A204.1 (cell line): ENCODE measurements around the gene MUC13.
"Not testable (repeated sequence)": the region's sequence is repeated elsewhere in the genome, so short reads cannot be mapped to it uniquely, and the experiment has no call there.

Experiments
- FAIRE-seq: peaks from 2 replicates; lab custom pipeline; 2012; peaks lifted over from hg19 to GRCh38; lab: Jason Lieb, UNC

Gene MUC13, protein sequence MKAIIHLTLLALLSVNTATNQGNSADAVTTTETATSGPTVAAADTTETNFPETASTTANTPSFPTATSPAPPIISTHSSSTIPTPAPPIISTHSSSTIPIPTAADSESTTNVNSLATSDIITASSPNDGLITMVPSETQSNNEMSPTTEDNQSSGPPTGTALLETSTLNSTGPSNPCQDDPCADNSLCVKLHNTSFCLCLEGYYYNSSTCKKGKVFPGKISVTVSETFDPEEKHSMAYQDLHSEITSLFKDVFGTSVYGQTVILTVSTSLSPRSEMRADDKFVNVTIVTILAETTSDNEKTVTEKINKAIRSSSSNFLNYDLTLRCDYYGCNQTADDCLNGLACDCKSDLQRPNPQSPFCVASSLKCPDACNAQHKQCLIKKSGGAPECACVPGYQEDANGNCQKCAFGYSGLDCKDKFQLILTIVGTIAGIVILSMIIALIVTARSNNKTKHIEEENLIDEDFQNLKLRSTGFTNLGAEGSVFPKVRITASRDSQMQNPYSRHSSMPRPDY

DNA sequence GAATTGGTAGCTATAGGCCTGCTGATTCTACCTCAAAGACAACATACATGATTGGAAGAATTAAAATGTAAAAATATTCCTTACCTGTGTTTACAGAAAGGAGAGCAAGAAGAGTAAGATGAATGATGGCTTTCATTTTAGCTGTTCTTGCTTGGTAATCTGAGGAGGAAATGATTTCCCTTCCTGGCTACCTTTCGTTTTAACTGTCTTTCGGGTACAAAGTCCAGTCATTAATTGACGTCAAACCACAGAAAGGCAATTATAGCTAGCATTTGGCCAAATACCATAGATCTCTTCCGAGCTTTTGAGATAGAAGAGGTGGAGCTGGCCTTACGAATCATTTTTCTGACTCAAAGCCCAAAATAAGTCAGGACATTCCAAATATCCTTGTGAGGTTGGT is at the start of gene MUC13:
Gene MUC13, minus strand, starts transcription at position 175 of the 400 bp plus-strand sequence. Its CDS starts 39 bp downstream, at position 136.
- no peak for FAIRE-seq

DNA sequence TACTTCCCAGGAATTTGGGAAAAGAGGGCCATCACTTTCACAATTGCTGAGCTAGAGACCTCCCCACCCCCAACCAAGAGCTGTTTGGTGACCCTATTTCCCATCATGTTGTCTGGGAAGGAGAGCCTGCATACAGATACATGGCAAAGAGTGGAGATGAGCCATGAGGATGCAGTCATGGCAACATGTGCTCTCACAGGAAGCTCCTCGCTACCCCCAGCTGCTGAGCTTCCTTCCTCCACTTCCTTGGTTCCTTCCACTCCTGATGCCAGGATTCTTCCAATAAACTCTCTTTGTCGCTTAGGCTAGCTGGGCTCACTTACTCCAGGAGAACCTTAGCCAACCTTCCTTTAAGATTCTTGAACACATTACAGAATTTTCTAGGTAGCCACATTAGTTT is 48.3 kb upstream of the MUC13 start:
- FAIRE-seq, result no peak

DNA sequence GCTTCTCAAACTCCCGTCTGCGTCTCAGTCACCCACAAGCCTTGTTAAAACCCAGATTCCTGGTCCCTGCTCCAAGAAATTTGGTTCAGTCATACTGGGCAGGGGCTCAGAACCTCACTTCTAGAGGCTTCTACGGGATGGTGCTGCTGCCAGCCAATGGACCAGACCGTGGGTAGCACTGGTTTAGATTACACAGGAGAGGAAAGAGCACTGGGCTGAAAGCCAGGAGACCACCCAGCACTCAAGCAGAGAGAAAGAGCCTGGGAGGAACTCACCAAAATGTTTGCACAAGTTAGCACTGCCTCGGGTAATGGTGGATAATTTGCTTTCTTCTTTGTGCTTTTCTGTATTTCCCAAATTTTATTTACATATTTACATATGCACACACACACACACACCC is 46.9 kb upstream of the MUC13 start:
- FAIRE-seq, result no peak

DNA sequence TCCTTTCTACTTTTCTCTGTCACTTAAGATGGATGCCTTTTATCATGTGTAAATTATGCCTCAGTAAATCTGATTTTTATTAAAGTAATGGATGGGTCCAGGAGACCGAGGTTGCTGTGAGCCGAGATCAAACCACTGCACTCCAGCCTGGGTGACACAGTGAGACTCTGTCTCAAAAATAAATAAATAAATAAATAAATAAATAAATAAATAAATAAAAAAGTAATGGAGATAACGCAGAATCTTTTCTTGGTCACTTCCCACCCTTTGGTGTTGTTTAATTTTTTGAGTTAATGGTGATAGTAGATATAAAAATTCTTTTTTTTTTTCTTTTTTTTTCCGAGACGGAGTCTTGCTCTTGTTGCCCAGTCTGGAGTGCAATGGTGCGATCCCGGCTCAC is 44.1 kb upstream of the MUC13 start:
- FAIRE-seq, result no peak

GRCh38 chr3:124976383-124976782 is 41.8 kb upstream of the MUC13 start:
- FAIRE-seq, result no peak

DNA sequence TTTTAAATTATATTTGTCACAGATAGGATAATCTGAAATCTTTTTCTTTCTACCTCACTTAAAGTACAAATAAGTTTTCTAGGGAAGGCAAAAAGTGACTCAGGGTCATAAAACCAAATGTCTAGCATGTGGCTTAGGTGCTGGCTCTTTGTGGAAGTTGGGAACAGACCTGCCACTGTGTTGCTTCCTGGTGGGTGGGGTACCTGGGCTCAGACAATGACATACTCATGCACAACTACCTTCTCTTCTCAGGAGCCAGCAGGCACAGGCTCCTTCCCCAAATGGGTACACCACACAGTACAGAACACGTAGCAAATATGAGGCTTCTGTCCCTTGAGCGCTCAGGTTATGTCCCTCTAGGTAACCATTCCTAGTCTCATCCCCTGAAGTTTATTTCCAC is 40.1 kb upstream of the MUC13 start:
- FAIRE-seq, result no peak

- FAIRE-seq, result no peak
Observed at GRCh38 chr3:124973290-124973689, 38.7 kb upstream of the MUC13 start.

DNA sequence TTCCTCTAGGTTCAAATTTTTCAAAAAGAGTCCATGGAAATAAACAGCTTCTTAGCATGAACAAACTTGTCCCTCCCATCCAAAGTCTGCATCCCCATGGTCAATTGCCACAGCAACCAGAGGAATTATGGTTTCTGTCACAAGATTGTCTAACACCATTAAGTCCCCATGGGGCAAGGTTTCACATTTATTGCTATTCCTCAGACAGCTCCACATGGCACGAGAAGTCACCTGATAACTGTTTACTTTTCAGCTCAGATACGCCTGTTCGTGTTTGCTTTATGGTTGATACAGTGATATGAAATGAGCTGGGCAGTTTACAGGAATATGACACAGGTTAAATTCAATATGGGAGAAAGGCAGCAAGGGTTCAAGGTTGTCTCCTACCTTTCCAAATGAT is 37.9 kb upstream of the MUC13 start:
- no peak for FAIRE-seq

DNA sequence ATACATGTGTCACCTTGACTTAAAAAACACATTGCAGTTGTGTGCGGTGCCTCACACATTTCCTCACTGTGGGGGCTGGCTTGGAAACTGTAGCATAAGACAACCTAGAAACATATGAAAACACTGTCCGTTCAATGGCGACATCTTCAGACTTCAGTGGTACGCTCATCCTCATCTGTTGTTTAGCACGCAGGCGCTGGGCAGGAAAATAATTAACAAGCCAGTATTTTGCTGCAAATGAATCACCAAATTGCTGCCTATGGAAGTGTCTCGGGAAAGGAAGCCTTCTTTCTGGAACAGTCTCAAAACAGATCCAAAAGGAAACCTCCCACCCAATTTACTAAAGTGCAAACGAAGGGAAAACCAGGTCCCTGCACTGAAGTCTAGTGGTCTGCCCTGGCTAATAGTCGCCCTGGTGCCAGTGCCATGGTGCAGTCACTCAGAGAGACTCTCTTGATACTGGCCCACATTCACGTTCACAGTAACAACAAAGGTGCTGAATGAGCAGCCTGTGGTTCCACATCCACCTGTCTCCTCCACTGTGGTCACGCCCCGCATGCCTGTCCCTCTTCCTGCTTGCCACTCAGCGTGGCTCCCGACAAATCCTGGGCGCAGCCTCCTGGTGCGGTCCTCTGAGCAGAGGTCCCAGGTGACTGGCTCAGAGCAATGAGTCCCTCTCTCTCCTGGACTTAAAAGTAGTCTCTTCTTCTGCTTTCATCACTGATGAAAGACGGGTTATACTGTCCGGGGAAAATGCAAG is 35.6 kb upstream of the MUC13 start:
- no peak for FAIRE-seq

GRCh38 chr3:124969190-124969589 is 34.6 kb upstream of the MUC13 start:
- FAIRE-seq, result no peak

GRCh38 chr3:124967964-124968363 is 33.4 kb upstream of the MUC13 start:
- FAIRE-seq, result no peak

DNA sequence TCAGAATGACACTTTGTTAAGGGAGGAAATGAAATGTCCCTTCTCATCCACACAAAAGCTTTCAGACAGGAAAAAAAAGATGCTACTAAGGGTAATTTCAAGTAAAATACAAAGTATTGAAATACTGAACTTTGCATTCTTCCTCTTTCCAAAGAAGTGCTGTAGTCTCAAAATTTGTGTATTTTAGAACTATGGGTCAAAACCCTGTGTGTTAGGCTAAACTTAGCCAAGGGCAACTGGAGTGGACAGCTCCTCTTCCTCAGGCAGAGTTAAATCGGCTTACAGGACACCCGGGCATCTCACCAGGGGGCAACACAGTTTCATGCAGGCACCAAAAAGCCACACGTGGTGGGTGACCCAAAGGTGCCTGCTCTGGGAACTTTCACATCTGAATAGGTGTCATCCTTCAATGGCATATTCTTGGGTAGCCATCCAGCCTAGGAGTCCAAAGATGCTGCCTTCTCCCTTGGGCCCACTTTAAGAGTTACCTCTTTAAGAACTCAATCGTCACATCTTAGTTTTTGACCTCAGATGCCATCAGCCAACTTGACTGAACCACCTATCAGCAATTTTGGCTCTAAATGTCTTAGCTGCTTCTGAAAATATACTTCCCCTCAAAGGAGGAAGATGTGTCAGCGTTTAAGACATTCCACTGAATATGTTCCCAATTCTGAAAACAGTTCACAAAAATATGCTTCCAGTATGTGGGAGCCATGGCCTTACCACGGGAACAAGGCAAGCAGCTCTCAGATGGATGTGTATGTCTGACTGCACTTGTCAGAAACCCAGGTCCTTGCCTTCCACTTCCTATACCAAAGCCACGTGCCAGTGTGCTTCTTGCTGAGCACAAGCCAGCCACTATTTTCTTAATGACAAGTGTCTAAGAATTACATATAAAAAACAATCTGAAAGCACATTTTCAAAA is 32.2 kb upstream of the MUC13 start:
- FAIRE-seq, result no peak

DNA sequence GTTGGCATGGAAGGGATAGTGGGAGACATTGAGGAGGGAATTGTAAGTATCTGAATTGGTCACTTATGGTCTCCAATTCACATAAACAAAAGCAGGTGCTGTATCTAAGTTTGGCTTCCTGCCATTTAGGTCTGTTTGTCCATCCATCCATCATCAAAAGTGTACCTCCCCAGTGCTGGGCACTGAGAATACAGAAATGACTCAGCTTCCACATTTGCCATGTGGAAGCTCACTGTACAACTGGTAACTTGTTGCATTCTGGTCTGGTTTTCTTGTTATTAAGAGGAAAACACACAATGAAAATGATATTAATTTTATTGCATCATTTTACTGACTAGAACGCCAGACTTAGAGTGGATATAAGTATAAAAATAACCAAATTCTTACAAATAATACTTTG is 30.9 kb upstream of the MUC13 start:
- no peak for FAIRE-seq

- FAIRE-seq, result no peak
Observed at GRCh38 chr3:124964387-124964786, 29.8 kb upstream of the MUC13 start.

DNA sequence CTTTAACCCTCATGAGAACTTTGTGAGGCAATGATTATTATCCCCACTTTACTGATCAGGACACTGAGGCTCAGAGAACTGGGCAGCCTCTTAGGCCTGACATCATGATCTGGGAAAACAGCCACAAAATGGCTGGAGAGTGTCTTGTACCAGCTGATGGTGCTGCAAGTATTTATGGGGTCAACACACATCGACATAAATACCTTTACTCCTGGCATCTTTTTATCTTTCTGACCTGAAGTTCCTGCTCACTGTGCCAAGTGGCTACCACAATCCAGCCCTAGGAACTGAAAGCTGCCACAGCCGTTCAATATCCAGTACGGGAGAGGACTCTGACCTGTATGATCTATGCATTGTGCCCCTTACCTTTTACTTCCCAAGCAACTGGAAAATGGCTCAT is 29.2 kb upstream of the MUC13 start:
- no peak for FAIRE-seq

DNA sequence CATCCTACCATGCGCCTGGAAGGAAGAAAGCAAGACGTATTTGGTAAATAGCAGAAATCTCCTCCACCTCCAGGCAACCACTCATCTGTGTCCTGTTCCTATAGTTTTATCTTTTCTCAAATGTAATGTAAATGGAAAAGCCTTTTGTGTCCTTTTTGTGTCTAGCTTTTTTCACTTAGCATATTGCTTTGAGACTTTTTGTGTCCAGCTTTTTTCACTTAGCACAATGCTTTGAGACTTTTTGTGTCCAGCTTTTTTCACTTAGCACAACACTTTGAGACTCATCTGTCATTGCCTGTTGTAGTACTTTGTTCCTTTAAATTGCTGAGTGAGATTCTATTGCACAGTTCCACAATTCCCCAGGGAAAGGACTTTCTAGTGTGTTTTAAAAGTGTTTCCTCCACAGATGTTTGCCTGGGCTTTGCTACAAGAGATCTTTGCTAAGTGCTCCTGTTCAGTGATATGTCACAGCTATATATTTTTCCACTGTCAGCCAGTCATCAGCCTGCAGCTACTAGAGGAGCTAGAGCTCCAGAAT is 27.9 kb upstream of the MUC13 start:
- FAIRE-seq, result no peak

DNA sequence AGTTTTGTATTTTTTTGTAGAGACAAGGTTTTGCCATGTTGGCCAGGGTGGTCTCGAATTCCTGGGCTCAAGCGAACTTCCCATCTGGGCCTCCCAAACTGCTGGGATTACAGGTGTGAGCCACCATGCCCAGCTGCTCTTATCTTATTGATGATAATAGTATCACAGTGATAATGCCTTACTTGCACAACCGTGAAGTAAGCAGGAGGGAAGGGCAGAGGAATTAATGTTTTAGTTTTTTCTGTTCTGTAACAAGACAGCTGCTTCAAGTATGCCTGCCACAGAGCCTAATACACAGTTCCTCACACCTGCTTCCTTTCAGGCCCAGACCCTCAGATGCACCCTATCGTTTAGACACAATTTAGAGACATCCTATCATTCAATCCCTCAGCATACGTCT is 26.1 kb upstream of the MUC13 start:
- no peak for FAIRE-seq

- no peak for FAIRE-seq
Observed at GRCh38 chr3:124960105-124960504, 25.6 kb upstream of the MUC13 start.

DNA sequence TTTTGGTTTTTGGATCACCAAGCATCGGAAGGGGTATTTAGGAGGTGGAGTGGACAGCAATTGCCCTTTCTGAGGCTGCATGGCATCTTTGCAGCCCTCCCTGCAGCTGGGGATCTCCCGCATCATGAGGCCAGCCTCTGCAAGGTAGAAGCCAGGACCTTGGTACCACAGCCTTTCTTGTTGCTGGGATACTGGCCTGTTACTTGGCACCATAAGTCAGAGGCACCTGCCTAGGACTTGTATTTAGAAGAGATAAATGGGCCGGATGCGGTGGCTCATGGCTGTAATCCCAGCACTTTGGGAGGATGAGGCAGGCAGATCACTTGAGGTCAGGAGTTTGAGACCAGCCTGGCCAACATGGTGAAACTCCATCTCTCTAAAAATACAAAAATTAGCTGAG is 23.4 kb upstream of the MUC13 start:
- not testable (repeated sequence) for FAIRE-seq

DNA sequence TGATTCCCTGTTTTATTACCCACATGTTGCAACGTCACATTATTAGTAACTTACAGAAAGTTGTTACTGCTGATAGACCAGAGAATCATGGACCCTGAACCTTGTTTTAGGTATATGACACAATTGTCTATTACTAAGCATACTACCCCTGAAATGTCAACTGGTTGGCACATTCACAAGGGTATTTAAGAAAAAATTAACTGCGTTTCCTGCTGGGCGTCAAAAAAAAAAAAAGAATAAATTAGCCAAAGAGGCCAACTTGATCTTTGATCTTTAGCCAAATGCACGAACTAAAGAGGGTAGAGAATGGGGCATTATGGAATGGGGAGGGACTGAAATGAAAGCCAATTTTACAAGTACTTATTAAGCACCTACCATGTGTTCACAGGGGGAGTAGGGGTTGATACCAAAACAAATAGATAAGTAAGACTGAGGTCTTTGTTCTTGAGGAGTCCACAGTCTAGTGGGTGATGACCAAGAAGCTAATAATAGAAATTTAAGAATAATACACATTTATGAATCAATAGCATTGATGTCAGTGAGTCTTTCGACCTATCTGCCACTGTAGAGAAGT is 17.8 kb upstream of the MUC13 start:
- no peak for FAIRE-seq

DNA sequence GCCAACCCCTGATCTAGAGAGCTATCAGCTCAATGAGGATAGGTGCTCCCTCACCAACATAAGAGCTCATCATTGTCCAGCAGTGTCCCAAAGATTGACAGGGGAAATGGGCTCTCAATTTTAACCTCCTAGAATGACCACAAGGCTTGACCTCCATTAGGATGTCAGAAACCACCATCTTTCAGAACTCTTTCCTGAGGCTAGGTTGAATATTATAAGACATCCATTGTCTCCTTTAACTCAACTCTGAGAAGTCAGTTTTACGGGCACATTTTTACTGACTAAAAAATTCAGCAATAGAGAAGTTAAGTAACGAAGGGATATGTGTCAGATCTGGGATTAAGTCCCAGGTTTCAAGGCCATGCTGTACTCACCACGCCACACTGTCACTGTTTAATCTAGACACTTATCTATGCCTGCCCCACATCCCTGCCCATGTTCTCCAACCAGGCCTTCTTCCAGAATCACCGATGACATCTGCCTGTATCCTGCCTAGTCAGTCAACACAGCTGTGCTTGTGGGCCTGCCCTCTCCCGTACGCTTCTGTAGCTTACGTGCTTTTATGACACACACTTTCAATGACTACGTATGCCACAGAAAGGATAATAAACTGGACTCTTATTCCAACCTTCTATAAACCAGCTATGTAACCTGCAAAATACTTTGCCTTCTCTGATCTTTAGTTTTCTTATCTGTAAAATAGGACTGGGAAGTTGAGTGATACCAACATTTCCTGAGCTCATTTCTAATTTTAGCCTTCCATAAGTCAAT is 17.1 kb upstream of the MUC13 start:
- no peak for FAIRE-seq
